KG1 (cell line): ENCODE results near the gene SASH3.

Experiments
- DNase-seq: peaks from one replicate; lab custom pipeline; 2025; lab: John Stamatoyannopoulos, UW

Gene SASH3

DNA sequence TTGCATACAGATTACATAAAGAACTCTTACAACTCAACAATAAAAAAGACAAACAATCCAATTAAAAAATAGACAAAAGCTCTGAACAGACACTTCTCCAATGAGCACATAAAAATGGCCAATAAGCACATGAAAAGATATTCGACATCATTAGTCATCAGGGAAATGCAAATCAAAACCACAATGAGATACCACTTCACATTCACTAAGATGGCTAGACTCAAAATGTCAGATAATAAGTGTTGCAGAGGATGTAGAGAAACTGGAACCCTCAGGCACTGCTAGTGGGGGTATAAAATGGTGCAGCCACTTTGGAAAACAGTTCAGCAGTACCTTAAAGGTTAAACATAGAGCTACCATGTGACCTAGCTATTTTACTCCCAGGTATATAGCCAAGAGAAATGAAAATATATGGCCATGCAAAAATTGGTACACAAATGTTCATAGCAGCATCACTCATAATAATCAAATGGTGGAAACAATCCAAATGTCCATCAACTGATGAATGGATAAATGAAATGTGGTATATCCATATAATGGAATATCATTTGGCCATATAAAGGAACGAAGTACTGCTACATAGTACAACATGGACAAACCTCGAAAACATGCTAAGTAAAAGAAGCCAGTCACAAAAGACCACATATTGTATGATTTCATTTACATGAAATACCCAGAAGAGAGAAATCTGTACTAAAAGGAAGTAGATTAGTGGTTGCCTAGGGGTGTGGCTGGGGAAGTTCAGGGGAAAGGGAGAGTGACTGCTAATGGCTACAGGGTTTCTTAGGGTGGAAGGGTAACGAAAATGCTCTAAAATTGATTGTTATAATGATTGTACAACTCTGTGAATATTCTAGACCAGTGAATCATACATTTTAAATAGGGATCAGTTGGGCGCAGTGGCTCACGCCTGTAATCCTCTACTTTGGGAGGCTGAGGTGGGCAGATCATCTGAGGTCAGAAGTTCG, 29.4 kb downstream of the SASH3 start:
- DNase-seq: no peak

DNA sequence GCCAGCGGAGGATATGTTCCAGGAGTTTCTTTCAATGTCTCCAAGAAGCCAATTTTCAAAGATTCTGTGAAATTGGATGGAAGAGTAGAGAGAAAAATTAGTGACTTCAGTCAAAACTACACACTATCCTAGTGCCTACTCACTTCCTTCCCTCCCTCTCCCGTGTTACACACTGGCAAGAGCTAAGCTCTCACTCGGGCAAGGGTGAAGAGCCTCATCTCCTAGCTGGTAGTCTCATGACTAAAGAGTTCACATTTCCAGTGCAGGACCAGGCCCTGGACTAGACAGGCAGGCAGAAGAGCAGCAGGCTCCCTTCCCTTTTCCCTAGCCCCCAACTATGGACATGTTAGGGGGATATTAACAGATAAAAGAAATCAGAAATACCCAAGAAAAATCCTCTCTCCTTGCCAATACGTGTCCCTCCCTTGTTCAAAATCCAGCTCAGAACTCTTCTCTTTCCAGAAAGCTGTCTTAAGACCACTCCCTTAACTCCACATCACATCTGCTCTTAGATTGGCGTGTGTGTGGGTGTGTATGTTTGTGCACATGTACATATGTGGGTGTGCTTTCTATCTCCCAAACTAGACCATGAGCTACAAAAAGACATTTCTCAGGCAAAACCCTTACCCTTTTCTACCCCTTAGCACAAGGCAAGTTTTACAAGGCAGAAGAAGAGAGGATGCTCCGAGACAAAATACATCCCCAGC, 34.1 kb downstream of the SASH3 start:
- DNase-seq: no peak

DNA sequence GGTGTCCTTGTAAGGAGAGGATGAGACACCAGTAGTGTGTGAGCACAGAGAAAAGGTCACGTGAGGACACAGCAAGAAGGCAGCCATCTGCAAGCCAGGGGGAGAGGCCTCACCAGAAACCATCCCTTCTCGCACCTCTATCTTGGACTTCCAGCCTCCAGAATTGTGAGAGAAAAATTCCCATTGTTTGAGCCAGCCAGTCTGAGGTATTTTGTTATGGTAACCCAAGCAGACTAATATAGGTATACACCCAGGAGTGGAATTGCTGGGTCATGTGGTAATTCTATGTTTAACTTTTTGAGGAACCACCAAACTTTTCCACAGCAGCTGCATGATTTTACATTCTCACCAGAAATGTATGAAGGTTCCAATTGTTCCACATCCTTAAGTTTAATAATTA, 38.4 kb downstream of the SASH3 start:
- DNase-seq: no peak

DNA sequence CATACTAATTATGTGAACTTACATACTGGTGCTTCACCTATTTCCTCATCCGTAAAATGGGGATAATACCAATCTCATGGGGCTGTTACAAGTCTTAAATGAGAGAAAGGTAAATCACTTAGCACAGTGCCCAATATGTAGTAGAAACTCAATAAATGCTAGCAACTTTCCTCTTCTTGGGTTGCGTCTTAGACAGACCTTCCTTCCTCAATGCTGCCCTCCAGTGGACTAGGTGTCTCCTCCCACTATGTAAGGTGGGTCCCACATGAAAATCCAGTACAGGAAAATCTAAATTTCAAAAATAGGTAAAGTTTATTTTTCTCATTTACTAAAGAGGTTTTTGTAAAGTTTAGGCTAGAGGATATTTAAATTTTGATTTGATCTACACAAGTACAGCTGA, 43.4 kb downstream of the SASH3 start:
- no peak for DNase-seq

DNA sequence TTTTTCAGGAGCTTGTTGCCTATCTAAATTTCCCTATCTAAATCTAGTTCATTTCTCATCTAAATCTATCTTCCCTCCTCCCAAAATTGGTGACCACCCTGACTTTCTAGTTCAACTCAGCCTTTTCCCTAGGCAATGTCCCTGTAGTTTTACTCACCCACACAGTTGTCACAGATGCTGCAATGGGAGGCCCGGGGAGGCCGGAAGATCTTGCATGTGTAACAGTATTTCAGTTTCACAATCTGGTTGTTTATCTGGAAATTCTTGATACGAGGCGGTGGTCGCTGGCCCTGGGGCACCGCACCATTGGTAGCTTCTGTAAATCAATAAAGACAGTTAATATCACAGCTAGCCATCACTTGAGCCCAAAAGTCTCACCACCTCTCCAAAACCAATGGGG, 43.8 kb downstream of the SASH3 start:
- DNase-seq: no peak

DNA sequence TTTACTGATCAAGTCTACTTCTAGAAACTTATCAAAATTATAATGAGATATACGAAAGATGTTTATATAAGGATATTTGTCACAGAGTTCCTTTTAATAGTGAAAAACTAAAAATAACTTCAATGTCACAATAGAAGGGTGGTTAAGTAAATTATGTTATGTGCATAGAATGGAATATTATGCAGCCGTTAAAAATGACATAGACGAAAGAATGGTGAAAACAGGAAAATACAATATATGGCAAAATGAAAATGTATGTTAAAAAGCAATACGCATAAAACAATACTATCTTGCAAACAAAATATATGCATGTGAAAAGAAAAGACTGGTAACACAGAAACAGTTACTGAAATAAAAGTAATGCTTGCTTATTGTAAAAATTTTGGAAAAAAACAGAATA, 44.9 kb downstream of the SASH3 start:
- DNase-seq: no peak

DNA sequence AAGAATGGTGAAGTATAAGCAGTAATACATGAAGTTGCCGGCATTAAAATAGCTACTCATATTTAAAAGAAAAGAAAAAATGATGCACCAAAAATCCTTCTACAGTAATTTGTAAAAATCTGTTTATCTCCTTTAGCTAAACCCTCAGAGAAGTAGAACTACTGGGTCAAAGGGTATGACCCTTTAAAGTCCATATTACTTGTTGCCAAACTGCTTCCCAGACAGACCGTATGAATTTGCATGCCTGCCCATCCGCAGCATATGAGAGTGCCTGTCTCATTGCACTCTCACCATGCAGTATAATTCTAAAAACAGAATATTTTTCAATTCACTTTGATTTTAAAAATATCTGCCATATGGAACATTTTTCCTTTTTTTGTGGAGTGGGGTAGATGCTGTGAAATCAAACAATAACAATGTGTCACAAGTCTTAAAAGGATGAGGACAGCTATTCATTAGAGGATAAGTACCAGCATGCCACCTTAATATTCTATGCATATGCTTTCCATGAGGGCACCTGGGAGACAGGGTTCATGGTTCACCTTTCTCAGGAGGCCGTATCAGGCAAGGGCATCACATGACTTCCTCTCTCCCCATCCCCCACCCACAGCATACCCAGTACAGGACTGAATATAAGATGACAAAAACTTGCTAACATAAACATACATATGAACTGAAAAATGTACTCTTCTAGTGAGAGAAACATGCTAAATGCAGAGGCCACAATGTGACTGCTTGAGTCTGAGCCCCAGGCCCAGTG, 46.2 kb downstream of the SASH3 start:
- DNase-seq: no peak

DNA sequence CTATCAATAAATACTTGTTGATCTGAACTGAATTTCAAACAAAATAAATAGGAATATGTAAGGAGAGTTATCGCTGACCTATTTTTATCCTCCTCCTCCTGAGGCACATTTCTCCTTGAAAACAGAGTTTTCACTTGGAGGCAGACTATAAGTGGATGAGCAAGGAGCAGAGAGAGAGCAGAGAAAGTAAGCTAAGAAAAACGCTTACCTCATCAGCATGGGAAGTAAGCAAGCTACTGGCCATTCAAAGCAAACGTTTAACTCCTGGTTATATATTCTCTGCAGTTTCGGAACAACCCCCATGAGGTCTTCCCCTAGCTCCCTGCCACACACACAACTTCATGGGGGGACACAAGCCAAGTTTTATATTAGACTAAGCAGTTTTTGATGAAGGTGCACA, 50.7 kb downstream of the SASH3 start:
- no peak for DNase-seq

DNA sequence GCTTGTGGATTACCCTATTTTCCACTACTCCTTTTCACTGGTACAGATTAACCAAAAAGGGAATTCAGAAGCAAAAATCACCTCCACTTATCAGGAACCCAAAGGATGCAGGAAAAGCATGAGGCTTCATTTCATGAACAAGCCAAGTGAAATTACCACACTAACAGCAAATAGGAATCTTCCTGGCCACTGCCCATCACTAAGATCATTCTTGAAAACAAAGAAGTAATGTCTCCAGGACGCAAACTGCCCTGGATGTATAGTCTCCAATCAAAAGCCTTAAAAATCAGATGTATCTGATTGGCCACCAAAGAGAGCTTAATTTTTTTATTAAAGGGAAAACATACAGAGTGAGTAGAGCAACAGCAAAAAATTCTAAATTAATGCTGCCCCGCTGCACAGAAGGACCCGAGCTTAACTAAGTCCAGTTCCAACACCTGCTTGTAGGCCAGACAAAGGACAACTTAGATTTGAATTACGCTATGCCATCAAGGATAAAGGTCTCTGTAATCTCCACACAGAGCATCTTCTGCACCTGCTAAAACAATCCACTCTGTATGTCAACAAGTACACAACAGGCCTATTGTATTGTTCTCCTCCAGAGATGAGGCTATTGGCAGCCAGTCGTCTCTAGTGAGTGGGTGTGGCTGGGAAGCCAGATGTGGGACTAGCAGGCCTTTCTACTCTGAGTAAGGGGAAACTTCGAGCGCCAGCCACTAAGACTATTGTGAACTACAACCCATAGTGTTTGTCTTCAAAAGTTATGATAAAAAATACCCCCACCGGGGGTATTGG, 51.5 kb downstream of the SASH3 start:
- DNase-seq: no peak

DNA sequence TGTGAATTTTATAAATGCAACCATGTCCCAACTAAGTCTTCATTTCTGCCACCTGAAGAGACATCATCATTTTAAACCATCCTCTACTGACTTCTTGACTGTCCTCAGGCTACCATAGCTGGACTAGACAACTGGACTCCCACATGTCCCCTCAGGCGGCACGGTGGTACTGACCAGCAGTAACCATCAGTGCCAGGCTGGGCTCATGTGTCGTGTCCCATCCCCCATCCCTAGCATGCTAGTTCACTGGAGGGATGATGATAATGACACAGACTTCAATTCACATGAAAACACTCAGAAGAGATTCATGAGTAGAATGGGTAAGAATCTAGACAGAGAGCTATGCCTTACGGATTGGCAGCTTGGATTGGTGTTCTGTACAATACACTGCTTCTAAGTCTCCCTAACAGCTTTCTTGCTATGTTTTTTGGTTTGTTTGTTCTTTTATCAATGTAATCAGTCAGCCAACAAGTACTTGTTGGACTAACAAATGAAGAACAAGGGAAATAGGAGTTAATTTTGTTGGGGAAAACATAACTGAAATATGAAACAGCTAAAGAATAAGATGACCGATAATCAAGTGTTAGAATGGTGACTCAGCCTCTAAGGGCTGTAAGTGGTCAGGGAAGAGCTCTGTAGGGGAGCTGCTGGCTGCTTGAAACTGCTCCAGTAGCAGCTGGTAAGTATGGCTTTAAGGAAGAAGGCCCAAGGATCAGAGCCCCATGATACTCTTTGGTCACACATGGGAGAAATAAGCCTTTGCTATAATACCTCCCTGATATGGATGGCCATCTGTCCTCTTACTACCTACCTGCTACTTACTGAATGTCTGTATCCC, 53.6 kb downstream of the SASH3 start:
- no peak for DNase-seq

DNA sequence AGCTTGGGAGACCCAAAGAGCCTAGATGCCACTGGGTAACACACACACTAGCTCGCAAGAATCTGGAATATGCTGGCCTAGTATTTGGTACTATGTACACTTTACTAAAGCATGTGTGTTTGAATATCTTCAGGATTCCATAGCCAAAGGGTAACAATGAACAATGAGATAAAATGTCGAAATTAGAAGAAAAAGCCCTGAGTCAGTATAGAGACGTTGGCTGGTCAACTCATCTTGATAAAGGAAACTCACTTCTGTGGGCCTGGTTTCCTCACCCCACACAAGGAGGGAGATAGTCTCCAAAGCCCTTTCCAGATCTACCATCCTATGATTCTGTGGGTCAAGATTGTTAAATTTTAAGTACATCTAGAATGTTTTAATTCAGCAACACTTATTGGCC, 57.1 kb downstream of the SASH3 start:
- DNase-seq: no peak

DNA sequence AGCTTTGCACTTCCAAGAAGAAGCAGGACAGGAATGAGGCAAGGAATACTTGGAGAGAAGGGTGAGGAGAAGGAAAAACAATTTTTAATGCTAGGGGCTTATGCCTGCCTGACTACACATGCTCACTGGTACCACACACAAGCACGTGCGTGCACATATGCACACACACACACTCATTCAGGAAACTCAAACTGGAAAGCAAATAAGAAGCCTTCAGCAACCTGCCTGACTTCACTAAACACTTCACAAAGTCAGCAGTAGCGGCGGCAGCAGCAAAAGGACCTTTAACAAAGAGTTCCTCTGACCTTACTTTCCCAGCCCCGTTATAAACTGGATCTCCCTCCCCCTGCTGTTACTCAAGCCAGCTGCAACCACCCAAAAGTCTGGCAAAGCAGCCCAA, 60.6 kb downstream of the SASH3 start:
- no peak for DNase-seq

DNA sequence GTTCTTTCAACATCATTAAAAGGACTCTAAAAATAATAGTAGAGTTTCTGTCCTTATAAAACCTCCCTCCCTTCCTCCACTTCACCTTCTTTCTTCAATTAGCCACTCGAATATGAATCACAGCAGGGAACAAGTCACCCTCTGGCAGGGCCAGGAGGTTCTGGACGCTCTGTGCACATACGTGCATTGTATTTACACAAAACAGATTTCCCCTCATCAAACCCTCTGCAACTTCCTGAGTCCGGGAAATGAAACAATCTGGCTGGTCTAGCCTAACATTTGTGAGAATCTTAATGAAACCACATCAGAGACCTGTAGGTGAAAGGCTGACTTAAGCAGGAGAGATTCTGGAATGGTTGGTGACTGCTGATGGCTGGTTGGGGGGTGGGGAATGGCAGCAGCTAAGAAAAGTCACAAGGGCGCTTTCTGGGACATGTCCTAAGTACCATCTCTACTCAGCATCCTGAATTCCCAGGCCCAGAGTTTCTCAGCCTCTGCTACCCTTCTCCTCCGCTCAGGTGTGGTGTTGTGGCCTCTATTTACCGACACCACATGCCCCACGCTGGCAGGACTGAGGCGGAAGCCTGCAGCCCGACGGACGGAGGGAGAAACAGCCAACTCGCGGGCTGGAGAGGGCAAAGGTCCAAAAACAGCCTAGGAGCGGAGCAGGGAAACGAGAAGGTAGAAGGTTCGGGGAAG, 62.9 kb downstream of the SASH3 start:
- no peak for DNase-seq

DNA sequence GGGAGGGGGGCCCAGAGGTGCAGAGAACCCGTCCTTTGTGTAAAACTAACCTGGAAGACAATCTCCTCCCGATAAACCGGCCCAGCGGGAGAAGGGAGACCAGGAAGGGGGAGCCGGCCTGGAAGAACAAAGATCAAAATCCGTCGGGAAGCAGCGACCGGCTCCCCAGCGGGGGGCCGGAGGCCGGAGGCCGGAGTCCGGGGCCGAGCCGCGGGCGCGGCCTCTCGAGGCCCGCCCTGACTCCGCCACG, 63.4 kb downstream of the SASH3 start:
- no peak for DNase-seq

DNA sequence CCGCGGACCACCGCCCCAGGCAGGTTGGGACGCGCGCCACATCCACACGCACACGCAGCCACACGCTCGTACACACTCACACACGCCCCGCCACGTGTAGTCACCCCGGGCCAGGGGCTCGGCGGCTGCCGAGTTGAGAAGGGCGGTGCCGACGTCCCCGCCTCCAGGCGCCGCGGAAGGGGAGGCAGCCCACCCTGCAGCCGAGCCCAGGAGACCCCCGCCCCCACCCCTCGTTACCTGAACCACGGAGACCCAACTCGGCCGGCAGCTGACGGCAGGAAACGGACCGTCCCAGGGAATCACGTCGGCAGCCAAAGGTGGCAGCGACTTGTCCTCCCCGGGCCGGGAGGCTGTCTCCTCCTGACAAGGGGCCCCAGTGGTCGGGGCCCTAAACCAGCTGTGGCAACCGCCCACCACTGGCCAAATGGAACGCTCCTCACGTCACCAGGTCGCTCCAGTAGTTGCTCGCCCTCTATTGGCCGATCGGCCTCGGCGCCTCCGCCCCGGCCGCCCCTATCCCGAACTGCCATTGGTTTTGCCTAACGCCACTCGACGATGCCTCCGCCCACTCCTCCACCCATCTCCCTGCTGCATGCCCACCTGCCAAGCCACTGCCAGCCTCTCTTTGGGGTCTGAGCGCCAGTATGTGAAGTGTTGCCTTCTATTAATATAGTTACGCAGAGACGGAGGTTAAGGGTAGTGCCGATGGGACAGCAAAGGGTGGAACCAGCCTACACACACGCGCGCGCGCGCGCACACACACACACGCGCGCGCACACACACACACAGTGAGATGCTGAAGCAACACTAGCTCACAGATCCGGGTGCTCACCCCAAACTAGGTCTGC, 63.9 kb downstream of the SASH3 start, which contains the start of gene ZDHHC9:
TSS of gene ZDHHC9 (minus strand) at position 428 of the 848 bp plus-strand sequence. CDS start 1,941 bp downstream, outside the sequence.
- DNase-seq: peak; percentile 76
